ENCODE results near the gene SERPINB3.
"Not testable (repeated sequence)": the region's sequence is repeated elsewhere in the genome, so short reads cannot be mapped to it uniquely, and the experiment has no call there.

Gene SERPINB3

DNA sequence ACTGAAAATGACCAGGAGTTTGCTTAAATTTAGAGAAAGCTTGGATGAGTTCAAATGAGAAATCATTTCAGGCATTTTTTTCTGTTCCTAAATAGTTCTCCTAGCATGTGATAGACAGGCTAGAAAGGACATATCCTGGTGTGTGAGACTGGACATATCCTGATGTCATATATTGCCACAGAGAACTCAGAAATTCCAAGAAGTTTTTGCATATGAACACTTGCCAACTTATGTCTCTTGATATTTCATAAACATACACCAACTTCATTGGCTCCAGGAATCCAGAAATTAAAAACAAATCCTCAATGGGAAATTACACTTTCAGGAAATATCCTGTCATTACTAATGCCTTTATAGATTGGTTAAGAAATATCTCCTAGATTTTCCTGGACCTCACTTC, 14.8 kb downstream of the SERPINB3 start:
- Histone ChIP-seq H3K9ac (ENCODE audit: low read length in 2 of 2) (no peak overlapping the region), H3K27ac (ENCODE audit: low read length) (no peak overlapping the region), H3K4me3 (ENCODE audit: low read length in 2 of 2) (no peak overlapping the region), H3K9me3 (ENCODE audit: control insufficient read depth in 2 of 2, low read length in 2 of 2) (no peaks in the 10 kb centered on the region), H3K4me1 (ENCODE audit: control insufficient read depth, insufficient read depth, low read length) (no peaks in the 10 kb centered on the region), H3K27me3 (ENCODE audit: control insufficient read depth in 1 of 2, insufficient read depth in 2 of 2, low read length in 2 of 2) (no peaks in the 10 kb centered on the region), H3K36me3 (ENCODE audit: control insufficient read depth in 2 of 2, insufficient read depth in 2 of 2, low read length in 2 of 2) (no peaks in the 10 kb centered on the region)

DNA sequence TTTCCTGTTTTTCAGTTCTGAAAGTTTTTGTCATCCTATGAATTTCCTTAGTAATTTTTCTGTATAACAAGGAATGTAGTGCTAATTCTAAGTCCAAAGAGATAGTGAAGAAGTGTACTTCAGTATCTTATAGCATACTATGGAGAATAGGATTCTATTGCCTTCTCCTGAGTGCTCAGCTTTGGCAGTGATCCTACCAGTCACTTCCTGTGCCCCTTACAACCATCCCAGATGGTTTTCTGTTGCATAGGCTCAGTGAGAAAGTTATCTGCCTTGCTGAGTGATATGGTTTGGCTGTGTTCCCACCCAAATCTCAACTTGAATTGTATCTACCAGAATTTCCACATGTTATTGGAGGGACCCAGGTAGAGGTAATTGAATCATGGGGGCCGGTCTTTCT, 17.0 kb downstream of the SERPINB3 start:
- not testable (repeated sequence) for H3K9me3 ChIP-seq (ENCODE audit: control insufficient read depth in 2 of 2, low read length in 2 of 2); H3K4me3 ChIP-seq (ENCODE audit: low read length in 2 of 2); H3K36me3 ChIP-seq (ENCODE audit: control insufficient read depth in 2 of 2, insufficient read depth in 2 of 2, low read length in 2 of 2); H3K4me1 ChIP-seq (ENCODE audit: control insufficient read depth, insufficient read depth, low read length); H3K27ac ChIP-seq (ENCODE audit: low read length); H3K9ac ChIP-seq (ENCODE audit: low read length in 2 of 2); H3K27me3 ChIP-seq (ENCODE audit: control insufficient read depth in 1 of 2, insufficient read depth in 2 of 2, low read length in 2 of 2)

DNA sequence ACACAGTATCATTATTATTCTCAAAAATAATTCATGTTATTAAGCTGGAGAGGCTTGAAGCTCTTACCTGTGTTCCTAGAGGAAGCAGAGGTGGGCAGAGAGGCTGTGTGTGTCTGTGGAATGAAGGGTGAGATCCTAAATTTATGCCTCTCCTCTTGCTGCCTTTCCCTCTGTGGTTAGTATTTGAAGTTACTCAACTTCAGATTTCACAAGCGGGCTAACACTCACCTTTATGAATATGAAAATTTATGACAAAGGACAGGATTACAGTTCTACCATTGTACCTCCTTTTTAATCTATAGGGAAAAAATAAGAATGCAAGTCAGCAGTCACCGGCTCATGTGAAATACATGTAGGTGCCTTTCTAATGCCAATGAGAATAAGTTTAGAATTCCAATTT, 17.6 kb downstream of the SERPINB3 start, which contains the start of gene SERPINB4:
SERPINB4 (minus strand) TSS at position 115 of the 400 bp plus-strand sequence. CDS start 679 bp downstream, outside the sequence.
- not testable (repeated sequence) for H3K27me3 ChIP-seq (ENCODE audit: control insufficient read depth in 1 of 2, insufficient read depth in 2 of 2, low read length in 2 of 2); H3K4me1 ChIP-seq (ENCODE audit: control insufficient read depth, insufficient read depth, low read length); H3K9ac ChIP-seq (ENCODE audit: low read length in 2 of 2); H3K36me3 ChIP-seq (ENCODE audit: control insufficient read depth in 2 of 2, insufficient read depth in 2 of 2, low read length in 2 of 2); H3K27ac ChIP-seq (ENCODE audit: low read length); H3K9me3 ChIP-seq (ENCODE audit: control insufficient read depth in 2 of 2, low read length in 2 of 2); H3K4me3 ChIP-seq (ENCODE audit: low read length in 2 of 2)

- not testable (repeated sequence) for H3K27me3 ChIP-seq (ENCODE audit: control insufficient read depth in 1 of 2, insufficient read depth in 2 of 2, low read length in 2 of 2); H3K4me1 ChIP-seq (ENCODE audit: control insufficient read depth, insufficient read depth, low read length); H3K4me3 ChIP-seq (ENCODE audit: low read length in 2 of 2); H3K36me3 ChIP-seq (ENCODE audit: control insufficient read depth in 2 of 2, insufficient read depth in 2 of 2, low read length in 2 of 2); H3K9ac ChIP-seq (ENCODE audit: low read length in 2 of 2); H3K27ac ChIP-seq (ENCODE audit: low read length); H3K9me3 ChIP-seq (ENCODE audit: control insufficient read depth in 2 of 2, low read length in 2 of 2)
These were observed 18.9 kb downstream of the SERPINB3 start for GRCh38 chr18:63642668-63643356.

DNA sequence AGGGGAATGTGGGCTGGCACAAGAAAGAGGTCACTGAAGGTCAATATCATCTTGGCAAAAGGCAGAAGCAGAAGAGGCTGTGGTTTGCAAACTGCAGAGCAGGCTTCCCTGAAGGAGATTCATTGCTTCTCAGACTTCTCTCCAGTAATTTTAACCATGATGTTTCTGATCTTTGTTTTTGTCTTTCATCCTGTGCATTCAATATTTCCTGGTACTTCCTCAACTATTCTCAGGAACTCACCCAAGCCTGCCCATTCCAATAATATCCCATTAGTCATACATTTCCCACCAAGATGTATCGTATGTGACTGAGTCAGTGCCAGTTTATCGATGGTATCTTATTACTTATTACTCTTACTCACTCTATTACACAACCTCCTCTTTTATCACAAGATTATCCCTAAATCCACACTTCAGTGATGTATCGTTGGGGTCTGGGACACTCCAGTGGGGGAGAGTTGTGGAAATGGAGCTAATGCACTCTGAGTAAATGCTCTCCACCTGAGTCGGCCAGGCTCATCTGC, 20.5 kb downstream of the SERPINB3 start:
- H3K9ac ChIP-seq (ENCODE audit: low read length in 2 of 2); H3K9me3 ChIP-seq (ENCODE audit: control insufficient read depth in 2 of 2, low read length in 2 of 2); H3K27ac ChIP-seq (ENCODE audit: low read length); H3K4me1 ChIP-seq (ENCODE audit: control insufficient read depth, insufficient read depth, low read length); H3K36me3 ChIP-seq (ENCODE audit: control insufficient read depth in 2 of 2, insufficient read depth in 2 of 2, low read length in 2 of 2); H3K27me3 ChIP-seq (ENCODE audit: control insufficient read depth in 1 of 2, insufficient read depth in 2 of 2, low read length in 2 of 2); H3K4me3 ChIP-seq (ENCODE audit: low read length in 2 of 2): not testable (repeated sequence)

DNA sequence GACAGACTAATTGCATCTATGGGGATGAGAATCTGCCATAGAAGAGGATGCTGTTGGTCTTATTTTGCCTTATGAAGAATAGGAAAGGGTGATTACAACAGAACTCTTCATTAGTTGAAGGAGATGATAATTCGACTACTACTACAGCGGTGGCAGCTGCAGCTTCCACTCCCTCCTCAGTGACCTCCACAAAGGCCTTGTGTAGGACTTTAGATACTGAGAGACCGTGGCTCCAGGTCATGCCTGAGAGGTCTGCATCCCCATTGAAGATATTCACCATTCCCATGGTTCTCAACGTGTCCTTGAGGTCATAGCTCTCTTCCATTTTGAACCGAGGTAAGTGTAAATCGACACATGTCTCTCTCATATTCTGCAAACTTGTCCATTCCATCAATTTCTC, 24.0 kb downstream of the SERPINB3 start:
- Histone ChIP-seq H3K4me1 (ENCODE audit: control insufficient read depth, insufficient read depth, low read length) (no peaks in the 10 kb centered on the region), H3K27ac (ENCODE audit: low read length) (no peak overlapping the region), H3K27me3 (ENCODE audit: control insufficient read depth in 1 of 2, insufficient read depth in 2 of 2, low read length in 2 of 2) (no peaks in the 10 kb centered on the region), H3K9me3 (ENCODE audit: control insufficient read depth in 2 of 2, low read length in 2 of 2) (no peaks in the 10 kb centered on the region), H3K4me3 (ENCODE audit: low read length in 2 of 2) (no peak overlapping the region), H3K9ac (ENCODE audit: low read length in 2 of 2) (no peak overlapping the region), H3K36me3 (ENCODE audit: control insufficient read depth in 2 of 2, insufficient read depth in 2 of 2, low read length in 2 of 2) (no peaks in the 10 kb centered on the region)

GRCh38 chr18:63627819-63628218, 33.9 kb downstream of the SERPINB3 start:
- no peak overlapping the region for H3K9ac ChIP-seq (ENCODE audit: low read length in 2 of 2)
- no peak overlapping the region for H3K4me3 ChIP-seq (ENCODE audit: low read length in 2 of 2)
- H3K27me3 ChIP-seq (ENCODE audit: control insufficient read depth in 1 of 2, insufficient read depth in 2 of 2, low read length in 2 of 2) = no peaks in the 10 kb centered on the region
- H3K9me3 ChIP-seq (ENCODE audit: control insufficient read depth in 2 of 2, low read length in 2 of 2) = peaks cover 2 to 8% of the 10 kb centered on the region in 2 donors
- H3K27ac ChIP-seq (ENCODE audit: low read length) = no peak overlapping the region
- H3K4me1 ChIP-seq (ENCODE audit: control insufficient read depth, insufficient read depth, low read length) = no peaks in the 10 kb centered on the region
- H3K36me3 ChIP-seq (ENCODE audit: control insufficient read depth in 2 of 2, insufficient read depth in 2 of 2, low read length in 2 of 2) = no peaks in the 10 kb centered on the region

- no peak overlapping the region for H3K9ac ChIP-seq (ENCODE audit: low read length in 2 of 2)
- H3K4me1 ChIP-seq (ENCODE audit: control insufficient read depth, insufficient read depth, low read length) = no peaks in the 10 kb centered on the region
- peaks cover 6 to 8% of the 10 kb centered on the region in 2 donors for H3K9me3 ChIP-seq (ENCODE audit: control insufficient read depth in 2 of 2, low read length in 2 of 2)
- no peak overlapping the region for H3K4me3 ChIP-seq (ENCODE audit: low read length in 2 of 2)
- H3K27ac ChIP-seq (ENCODE audit: low read length) = no peak overlapping the region
- no peaks in the 10 kb centered on the region for H3K36me3 ChIP-seq (ENCODE audit: control insufficient read depth in 2 of 2, insufficient read depth in 2 of 2, low read length in 2 of 2)
- no peaks in the 10 kb centered on the region for H3K27me3 ChIP-seq (ENCODE audit: control insufficient read depth in 1 of 2, insufficient read depth in 2 of 2, low read length in 2 of 2)
These were observed 35.3 kb downstream of the SERPINB3 start for GRCh38 chr18:63626431-63626830.

DNA sequence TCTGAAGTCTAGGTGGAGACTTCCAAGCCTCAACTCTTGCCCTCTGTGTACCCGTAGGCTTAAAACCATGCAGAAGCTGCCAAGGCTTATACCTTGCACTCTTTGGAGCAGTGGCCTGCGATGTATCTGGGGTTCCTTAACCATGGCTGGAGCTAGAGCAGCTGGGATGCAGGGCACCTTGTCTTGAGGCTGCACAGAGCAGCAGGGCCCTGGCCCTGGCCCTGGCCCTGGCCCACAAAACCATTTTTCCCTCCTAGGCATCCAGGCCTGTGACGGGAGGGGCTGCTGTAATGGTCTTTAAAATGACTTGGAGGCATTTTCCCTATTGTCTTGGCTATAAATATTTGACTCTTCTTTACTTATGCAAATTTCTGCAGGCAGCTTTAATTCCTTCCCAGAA, 36.8 kb downstream of the SERPINB3 start:
- Histone ChIP-seq H3K9me3 (ENCODE audit: control insufficient read depth in 2 of 2, low read length in 2 of 2) (peaks cover 8 to 9% of the 10 kb centered on the region in 2 donors), H3K4me1 (ENCODE audit: control insufficient read depth, insufficient read depth, low read length) (no peaks in the 10 kb centered on the region), H3K27me3 (ENCODE audit: control insufficient read depth in 1 of 2, insufficient read depth in 2 of 2, low read length in 2 of 2) (no peaks in the 10 kb centered on the region), H3K4me3 (ENCODE audit: low read length in 2 of 2) (no peak overlapping the region), H3K9ac (ENCODE audit: low read length in 2 of 2) (no peak overlapping the region), H3K27ac (ENCODE audit: low read length) (no peak overlapping the region), H3K36me3 (ENCODE audit: control insufficient read depth in 2 of 2, insufficient read depth in 2 of 2, low read length in 2 of 2) (no peaks in the 10 kb centered on the region)

- Histone ChIP-seq H3K9me3 (ENCODE audit: control insufficient read depth in 2 of 2, low read length in 2 of 2) (peaks cover 7 to 14% of the 10 kb centered on the region in 2 donors), H3K36me3 (ENCODE audit: control insufficient read depth in 2 of 2, insufficient read depth in 2 of 2, low read length in 2 of 2) (no peaks in the 10 kb centered on the region), H3K4me1 (ENCODE audit: control insufficient read depth, insufficient read depth, low read length) (peaks cover 3% of the 10 kb centered on the region), H3K4me3 (ENCODE audit: low read length in 2 of 2) (no peak overlapping the region), H3K27me3 (ENCODE audit: control insufficient read depth in 1 of 2, insufficient read depth in 2 of 2, low read length in 2 of 2) (no peaks in the 10 kb centered on the region), H3K9ac (ENCODE audit: low read length in 2 of 2) (no peak overlapping the region), H3K27ac (ENCODE audit: low read length) (no peak overlapping the region)
These were observed 42.0 kb downstream of the SERPINB3 start for GRCh38 chr18:63619661-63620060.

GRCh38 chr18:63617915-63618234, 43.8 kb downstream of the SERPINB3 start:
- Histone ChIP-seq H3K9me3 (ENCODE audit: control insufficient read depth in 2 of 2, low read length in 2 of 2) (peaks cover 7 to 11% of the 10 kb centered on the region in 2 donors), H3K4me3 (ENCODE audit: low read length in 2 of 2) (no peak overlapping the region), H3K27ac (ENCODE audit: low read length) (no peak overlapping the region), H3K4me1 (ENCODE audit: control insufficient read depth, insufficient read depth, low read length) (peaks cover 3% of the 10 kb centered on the region), H3K9ac (ENCODE audit: low read length in 2 of 2) (no peak overlapping the region), H3K36me3 (ENCODE audit: control insufficient read depth in 2 of 2, insufficient read depth in 2 of 2, low read length in 2 of 2) (no peaks in the 10 kb centered on the region), H3K27me3 (ENCODE audit: control insufficient read depth in 1 of 2, insufficient read depth in 2 of 2, low read length in 2 of 2) (no peaks in the 10 kb centered on the region)

All from stomach smooth muscle (tissue), 2 donors.